Fibroblast of skin of abdomen (primary cell): ENCODE results near the gene SIK2.
"Not testable (repeated sequence)": the region's sequence is repeated elsewhere in the genome, so short reads cannot be mapped to it uniquely, and the experiment has no call there.

Experiments
- DNase-seq: peaks from one replicate; pipeline ENCODE4 v3.0.0-alpha.2; 2013

SIK2 gene

DNA sequence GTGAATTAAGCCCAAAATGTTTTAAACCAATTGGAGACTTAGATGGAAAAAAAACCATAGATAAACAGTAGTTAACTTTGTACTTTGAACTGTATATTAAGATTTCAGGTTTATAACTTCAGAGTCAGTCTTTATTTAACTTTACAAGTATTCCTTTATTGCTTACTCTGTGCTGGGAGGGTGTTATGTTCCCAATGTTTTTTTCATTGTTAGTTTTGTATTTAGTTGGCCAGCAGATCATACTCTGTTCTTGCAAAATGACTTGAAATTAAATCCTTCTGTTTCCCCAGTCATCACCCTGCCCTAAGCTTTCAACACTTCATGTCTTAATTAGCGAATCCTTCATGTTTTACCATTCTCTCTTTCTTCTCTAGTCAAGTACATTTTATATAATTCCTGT is 25.3 kb downstream of the SIK2 start:
- peak; percentile 47 for DNase-seq

DNA sequence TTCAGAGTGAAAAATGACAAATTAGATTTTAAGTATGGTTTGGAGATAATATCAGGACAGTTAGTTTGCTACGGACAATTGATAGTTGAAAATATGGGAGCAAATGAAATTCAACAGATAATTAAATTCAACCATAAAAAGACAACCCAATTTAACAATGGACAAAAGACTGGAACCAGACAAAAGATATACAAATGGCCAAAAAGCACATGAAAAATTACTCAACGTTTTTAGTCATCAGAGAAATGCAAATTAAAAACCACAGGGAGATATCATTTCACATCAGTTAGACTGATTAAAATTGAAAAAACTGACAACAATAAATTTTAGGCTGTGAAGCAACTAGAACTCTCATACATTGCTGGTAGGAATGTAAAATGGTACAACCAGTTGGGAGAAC is 27.2 kb downstream of the SIK2 start:
- DNase-seq: no peak

DNA sequence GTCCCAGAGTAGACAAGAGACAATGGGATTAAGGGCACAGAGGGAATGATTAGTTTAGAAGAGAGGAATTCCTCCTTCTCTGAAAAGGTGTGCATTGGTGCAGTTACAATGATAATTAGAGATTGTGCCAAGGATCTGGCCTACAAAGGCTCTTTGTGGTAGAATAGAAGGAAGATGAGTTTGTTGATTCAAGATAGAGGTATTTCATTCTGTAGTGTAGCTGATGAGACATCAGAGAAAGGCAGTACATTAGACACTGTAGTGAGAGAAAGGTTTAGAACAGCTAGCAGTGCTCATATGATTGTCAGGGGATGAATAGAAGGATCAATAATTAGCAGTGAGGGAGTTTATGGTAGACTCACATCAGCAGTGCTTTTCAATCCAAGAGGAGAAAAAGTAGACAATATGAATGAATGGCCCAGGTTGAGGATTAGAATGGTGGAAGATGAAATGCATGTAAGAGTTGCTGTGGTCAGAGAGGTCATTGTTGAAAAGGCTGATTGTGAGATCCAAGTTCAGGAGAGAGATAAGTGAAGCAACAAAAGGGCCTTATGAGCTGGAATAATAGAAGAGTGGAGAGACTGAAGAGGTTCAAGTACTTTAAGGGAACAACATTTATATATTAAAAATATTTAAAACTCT is 28.9 kb downstream of the SIK2 start:
- DNase-seq: no peak

DNA sequence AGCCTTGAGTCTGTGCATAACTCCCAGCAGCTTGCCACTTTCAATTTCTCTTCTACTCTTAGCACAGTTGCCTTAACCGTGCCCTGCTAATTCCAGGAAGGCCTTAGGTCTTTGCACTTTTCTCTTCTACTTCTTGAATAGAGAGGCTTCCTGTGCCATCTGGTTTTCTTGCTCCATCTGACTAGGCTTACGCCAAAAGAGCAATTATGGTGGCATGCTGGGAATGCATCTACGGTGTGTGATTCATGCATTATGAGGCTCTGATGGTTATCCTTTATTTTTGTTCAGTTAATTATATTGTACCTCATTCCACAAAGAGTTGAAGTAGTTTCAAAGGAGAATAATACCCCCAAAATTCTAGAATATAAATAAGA is 29.4 kb downstream of the SIK2 start:
- peak; percentile 83 for DNase-seq

DNA sequence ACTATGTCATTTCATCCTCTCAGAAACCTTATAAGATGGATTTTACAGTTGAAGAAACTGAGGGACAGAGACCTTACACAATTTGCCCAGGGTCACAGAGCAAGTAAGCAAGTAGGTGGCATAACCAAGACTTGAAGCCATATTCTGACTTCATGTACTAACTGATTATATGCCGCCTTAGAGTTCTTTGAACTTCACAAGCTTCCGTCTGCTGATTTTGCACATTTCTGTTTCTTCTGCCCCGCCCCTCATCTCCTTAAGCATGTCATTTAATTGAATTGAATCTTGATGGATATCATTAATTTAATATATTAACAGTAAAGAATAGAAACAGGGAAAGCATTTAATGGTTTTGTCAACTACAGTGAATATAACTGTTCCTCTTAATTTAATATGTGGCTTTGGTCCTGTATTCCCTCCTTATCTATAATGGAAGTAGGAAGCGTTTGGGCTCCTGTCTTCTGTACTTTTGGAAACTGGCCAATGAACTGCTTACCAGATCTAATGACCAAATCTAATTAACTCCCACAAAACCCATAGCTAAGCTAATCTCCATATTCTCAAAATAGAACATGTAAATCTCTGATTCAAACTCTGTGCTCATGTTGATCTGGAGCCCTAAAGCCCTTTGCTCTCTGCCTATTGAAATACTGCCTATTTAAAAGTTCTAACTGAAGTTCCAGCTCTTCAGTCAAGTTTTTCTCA is 30.4 kb downstream of the SIK2 start:
- DNase-seq: no peak

DNA sequence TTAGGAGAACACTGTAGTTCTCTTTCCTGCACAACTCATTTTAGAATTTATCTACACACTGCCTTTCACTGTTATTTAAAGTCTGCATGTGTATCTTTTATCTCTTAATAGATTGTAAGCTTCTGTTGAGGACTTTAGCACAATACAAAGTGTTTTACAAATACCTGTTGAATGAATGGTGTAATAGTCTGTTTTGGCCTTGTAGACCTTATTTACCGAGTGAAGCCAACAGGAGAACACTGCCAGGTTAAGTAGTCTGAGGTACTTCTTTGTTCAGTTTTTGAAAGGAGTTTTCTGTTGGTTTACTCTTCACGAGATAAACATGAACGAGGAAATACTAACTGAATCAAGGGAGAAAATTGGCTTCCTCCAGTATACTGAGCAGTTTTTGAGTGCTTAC is 31.0 kb downstream of the SIK2 start:
- DNase-seq: no peak

DNA sequence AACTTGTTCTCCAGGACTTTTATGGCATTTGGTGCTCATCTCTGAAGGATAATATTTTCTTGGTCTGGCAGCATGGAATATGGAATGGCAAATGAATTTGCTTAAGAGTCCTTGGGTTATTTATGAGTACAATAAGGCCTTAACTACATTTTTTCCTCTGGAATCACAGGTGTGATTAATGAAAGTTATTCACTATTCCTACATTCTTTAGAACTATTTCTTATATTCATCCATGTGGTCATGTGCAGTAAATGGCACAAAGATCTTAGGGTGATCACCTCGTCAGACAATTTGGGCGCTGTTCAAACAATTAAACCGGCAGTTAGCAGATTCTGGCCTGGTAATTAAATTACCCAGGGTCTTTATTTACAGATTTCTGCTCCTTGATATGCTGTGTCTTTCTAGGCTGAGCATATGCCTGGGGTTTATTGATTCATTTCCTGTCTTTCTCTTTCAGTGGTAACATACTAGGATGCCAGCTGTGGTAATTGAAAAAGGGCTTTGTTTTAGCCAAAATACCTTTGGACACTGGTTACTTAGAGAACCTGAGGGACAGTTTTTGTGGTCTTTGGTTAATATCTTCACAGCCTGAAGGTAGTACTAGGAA is 31.6 kb downstream of the SIK2 start:
- peak; percentile 25 for DNase-seq

DNA sequence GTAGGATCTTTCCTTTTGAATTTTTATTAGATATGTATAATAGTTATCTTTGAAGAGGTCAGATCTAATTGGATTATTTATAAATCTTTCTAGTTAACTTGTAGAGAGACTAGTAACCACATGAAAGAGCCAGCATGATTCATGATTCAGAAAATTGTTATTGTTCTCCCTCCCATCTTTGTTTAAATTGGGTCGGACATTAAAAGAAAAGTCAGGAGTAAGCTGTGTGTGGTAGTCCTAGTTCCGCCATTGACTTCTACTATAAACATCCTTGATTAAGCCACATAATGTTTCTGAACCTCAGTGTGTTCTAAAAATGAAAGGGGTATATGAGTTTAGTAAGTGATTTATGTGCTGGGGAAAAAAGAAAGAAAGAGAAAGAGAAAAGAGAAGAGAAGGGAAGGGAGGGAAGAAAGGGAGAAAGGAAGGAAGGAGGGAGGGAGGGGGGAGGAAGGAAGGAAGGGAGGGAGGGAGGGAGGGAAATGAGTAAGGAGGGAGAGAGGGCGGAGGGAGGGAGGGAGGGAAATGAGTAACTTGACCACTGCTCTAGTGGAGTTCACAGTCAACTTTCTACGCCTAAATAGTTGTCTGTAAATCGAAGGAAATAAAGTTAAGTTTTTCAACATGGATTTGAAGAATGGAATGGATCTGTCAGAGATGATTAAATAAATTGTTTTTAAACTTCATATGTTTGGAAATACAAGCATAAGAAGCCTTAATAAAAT is 32.9 kb downstream of the SIK2 start:
- peak; percentile 27 for DNase-seq

DNA sequence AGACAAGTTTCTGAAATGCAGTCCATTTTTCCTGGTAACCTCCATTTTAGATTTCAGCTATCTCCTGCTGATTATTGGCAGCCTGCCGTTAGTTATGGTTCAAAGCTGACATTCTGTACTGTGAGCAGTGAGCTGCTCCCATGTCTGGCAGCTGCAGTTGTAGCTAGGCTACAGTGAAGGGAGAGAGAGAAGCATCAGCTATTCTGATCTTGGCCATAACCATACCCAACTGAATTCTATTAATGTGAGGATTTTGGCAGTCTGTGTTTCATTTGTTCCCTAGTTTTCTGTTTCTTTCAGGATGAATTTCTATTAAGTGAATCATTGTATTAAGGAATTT is 33.4 kb downstream of the SIK2 start:
- peak; percentile 72 for DNase-seq

DNA sequence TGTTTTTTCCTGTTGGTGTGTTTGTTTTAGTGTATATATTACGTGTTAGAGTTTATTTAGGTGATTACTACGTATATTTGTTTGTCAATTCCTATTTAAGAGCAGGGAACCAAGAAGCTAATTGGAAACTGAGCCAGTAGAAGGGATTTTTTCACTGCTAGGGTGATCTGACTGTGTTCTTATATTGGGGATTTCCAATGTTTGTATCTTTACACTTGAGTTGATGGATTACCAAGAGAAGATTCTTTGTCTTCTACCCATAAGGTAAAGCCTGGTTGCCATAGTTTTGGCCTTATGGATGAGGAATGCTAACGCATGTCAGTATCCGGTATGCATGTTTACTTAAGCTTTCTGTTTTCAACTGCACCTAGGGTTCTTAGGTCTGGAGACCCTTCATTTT is 35.6 kb downstream of the SIK2 start:
- no peak for DNase-seq

DNA sequence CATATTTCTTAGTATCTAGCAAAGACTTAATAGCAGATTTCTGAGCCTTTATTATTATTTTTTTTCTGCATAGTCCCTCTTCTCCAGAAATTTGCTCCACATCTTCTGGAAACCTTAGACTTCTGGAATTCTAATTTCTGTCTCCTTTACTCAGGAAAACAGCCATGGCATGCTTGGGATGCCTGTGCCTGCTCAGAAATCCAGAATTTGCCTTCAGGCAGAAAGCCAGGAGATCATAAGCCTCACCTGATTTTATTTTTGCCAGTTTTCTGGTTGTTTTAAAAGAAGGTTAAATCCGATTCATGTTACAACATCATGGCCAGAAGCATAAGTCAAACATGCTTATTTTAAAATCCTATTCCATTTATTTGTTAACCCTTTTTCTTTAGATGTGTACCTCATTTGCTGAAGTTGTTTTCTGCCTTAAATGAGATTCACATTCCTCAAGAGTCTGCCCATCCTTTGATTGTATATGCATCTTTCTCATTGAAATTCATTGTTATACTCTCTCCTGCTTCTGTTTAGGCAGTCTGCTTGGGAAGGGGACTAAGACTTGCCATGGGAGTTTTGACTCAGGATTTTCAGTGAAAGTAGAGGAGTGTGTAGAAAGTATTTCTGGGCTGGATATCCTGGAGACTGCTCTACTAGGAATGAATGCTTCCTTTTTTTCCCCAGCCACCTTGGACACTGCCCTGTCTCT is 37.1 kb downstream of the SIK2 start:
- DNase-seq: no peak

DNA sequence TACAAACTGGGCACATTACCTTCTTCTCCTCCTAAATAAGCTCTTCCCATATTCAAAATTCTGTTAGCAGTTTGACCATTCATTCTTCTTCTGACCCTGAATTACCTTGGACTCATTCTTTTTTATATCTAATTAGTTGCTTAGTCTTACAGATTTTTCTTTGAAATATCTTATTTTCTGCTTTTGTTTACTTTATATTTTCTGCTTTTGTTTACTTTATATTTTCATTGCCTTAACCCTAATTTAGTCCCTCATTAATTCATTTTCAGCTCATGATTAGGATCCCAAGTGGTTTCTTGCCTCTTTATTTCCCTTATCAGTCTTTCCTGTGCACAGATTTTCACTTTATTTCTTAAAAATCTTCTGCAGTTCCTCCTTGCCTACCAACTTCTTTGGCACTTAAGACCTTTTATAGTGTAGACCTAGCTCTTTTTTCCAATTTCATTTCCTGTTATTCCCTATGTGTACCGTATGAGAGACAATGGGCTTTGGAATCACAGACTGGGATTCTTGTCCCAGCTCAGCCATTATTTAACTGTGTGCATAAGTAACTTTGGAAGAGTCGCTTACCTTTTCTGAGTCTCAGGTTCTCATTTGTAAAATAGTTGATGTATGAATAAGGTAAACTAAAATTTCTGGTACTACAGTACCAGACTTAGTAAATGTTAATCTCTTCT is 39.2 kb downstream of the SIK2 start:
- no peak for DNase-seq

DNA sequence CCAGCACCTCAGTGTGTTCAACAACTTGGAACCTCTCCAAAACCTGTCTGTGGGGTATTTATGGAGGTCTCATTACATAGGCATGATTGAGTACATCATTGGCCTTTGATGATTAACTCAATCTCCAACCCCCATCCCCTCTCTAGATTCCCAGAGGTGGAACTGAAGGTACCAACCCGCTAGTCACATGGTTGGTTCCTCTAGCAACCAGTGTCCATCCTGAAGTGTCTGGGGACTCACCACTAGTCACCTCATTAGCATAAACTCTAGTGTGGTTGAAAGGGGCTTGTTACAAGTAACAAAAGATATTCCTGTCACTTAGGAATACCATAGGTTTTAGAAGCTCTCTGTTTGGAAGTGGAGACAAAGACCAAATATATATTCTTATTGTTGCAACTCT is 40.3 kb downstream of the SIK2 start:
- no peak for DNase-seq

DNA sequence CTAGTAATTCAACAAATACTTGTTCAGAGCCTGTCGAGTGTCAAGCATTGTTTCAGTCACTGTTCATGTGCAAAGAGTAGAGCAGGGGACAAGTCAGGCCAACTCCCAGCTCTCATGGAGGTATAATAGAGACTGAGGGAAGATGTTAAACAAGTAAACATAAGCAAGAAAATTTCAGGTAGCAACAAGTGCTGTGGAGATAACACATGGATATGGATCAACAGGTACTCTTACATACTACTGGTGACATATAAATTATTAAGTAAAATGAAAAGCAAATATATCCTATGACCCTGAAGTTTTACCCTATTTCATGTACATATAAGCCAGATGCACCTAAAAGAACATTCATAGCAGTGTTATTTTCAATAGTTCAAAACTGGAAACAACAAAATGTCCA is 42.7 kb downstream of the SIK2 start:
- no peak for DNase-seq

DNA sequence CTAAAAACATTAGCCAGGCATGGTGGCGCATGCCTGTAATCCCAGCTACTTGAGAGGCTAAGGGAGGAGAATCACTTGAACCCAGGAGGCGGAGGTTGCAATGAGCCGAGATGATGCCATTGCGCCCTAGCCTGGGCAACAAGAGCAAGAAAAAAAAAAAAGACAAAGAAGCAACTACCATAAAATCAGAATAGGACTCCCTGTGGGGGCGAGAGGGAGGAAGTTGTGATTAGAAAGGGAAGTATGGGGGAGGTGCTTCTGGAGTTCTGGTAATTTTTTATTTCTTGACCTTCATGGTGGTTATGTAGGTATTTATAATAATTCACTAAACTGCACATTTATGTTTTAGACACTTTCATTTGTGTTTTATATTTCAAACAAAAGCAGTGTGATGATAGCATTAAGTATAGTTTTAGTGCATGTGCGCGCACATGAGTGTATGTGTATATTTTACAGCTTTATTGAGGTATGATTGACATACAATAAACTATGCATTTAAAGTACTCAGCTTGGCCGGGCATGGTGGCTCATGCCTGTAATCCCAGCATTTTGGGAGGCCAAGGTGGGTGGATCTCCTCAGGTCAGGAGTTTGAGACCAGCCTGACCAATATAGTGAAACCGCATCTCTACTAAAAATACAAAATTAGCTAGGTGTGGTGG is 43.5 kb downstream of the SIK2 start:
- no peak for DNase-seq

DNA sequence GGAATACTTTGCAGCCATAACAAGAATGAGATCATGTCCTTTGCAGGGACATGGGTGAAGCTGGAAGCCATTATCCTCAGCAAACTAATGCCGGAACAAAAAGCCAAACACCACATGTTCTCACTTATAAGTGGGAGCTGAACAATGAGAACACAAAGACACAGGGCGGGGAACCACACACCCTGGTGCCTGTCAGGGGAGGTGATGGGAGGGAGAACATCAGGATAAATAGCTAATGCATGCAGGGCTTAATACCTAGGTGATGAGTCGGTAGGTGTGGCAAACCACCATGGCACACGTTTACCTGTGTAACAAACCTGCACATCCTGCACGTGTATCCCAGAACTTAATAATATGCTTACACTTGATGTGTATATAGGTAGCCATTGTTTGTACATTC is 49.1 kb downstream of the SIK2 start:
- not testable (repeated sequence) for DNase-seq

DNA sequence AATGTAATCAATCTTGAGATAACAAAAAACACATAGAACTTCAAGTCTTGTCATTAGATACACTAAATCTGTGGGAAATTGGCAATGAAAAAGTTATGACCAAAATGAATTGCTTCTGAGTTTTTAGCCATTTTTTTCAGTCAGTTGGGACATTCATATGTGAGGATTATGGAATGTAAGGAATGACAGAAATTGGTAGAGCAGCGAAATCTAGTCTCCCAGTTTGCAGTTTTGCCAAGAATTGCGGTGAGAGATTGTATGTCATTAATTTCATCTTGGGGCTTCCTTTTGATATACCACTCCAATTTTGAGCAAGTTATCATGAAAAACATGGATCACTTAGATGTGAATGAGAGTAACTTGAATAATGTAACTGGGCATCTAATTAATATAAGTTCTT is 49.9 kb downstream of the SIK2 start:
- DNase-seq: peak; percentile 51

DNA sequence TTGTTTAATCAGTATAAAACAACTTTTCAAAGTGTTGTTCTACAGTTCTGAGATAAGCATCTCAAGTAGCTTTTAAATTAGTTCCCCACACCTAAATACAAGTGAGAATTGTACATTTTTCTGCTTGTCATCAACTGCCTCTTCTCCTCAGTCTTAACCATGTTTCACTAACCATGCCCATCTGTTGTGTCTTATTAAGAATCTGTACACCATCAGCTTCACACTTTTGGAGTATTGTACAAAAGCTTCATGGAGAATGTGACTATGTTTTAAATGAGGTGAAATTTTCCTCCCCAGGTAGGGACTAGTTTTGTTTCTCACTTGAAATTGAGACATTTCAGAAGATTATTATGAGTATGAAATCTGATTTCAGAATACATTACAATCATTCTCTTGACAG is 52.4 kb downstream of the SIK2 start:
- no peak for DNase-seq

DNA sequence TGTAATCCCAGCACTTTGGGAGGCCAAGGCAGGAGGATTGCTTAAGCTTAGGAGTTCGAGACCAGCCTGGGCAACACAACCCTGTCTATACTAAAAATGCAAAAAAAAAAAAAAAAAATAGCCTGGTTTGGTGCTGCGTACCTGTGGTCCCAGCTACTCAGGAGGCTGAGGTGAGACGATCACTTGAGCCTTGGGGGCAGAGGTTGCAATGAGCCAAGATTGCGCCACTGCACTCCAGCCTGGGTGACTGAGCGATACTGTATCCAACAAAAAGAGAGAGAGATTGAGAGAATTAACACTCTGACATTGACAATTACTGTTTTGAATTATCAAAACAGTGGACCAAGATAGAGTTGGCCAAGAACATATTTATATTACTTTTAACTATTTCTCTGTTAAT is 53.7 kb downstream of the SIK2 start:
- no peak for DNase-seq

DNA sequence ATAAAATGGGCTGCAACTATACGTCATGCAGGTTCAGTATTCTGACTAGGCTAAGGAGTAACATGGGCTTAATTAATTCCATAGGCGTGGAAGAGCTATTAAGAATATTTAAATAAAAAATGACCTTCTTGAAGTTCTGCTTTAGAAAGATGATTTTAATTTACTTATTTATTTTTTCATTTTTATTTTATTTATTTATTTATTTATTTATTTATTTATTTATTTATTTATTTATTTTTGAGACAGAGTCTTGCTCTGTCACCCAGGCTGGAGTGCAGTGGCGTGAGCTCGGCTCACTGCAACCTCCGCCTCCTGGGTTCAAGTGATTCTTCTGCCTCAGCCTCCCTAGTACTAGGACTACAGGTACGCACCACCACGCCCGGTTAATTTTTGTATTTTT is 55.7 kb downstream of the SIK2 start:
- DNase-seq: not testable (repeated sequence)

DNA sequence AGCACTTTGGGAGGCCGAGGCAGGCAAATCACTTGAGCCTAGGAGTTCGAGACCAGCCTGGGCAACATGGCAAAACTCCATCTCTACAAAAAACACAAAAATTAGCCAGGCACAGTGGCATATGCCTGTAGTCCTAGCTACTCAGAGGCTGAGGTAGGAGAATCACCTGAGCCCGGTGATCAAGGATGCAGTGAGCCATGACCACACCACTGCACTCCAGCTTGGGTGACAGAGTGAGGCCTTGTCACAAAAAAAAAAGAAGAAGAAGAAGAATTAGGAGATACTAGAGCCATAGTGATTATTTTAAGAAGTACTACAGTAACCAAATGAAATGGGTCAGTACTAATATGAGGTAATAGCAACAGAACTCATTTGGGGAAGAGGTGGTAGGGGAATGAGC is 56.2 kb downstream of the SIK2 start:
- DNase-seq: not testable (repeated sequence)
